ENCODE measurements around the gene ZNF711. TPM values are rescaled to one million over a fixed set of nuclear protein-coding genes. Genes with fewer than 3 reads are reported as not detected.
A peak's percentile ranks its signal among the peaks of the same experiment; 100 is the strongest.

The ZNF711 gene
- total and polyA plus RNA-seq, 8 donors: 0.97 to 85.6 (median 80.3) TPM

- H3K9me3 ChIP-seq: no peaks in the 10 kb centered on the region
- intact Hi-C loops (cut with DNase I): no loop called here
- H3K27me3 ChIP-seq: peaks cover 0 to 3% of the 10 kb centered on the region in 2 donors
- no peak overlapping the region for H3K27ac ChIP-seq
- ATAC-seq (no peak), DNase-seq (no peak)
- no peak for TF ChIP-seq CTCF (IDR thresholded peaks at IDR 0.05)
- no peaks in the 10 kb centered on the region for H3K4me1 ChIP-seq
- H3K4me3 ChIP-seq: no peak overlapping the region
- H3K36me3 ChIP-seq: no peaks in the 10 kb centered on the region
Measured at GRCh38 chrX:85215946-85216345, 27.8 kb upstream of the ZNF711 start.

GRCh38 chrX:85221361-85221760 lies 22.4 kb upstream of the ZNF711 start:
- Histone ChIP-seq H3K27me3 (peaks cover 0 to 3% of the 10 kb centered on the region in 2 donors), H3K9me3 (no peaks in the 10 kb centered on the region), H3K4me3 (no peak overlapping the region), H3K4me1 (no peaks in the 10 kb centered on the region), H3K36me3 (no peaks in the 10 kb centered on the region), H3K27ac (no peak overlapping the region)
- intact Hi-C loops (cut with DNase I): no loop called here
- DNase-seq (no peak), ATAC-seq (no peak)
- TF ChIP-seq CTCF (IDR thresholded peaks at IDR 0.05): no peak

GRCh38 chrX:85223359-85223758 lies 20.4 kb upstream of the ZNF711 start:
- TF ChIP-seq CTCF (IDR thresholded peaks at IDR 0.05): no peak
- Histone ChIP-seq H3K4me3 (no peak overlapping the region), H3K4me1 (no peaks in the 10 kb centered on the region)

GRCh38 chrX:85243155-85243554 lies 636 bp upstream of the ZNF711 start:
- no peak overlapping the region for H3K27ac ChIP-seq

More at GRCh38 chrX:85223359-85223758, 20.4 kb upstream of the ZNF711 start:
- intact Hi-C loops (cut with DNase I): no loop called here
- Histone ChIP-seq H3K9me3 (no peaks in the 10 kb centered on the region), H3K36me3 (no peaks in the 10 kb centered on the region), H3K27me3 (no peaks in the 10 kb centered on the region), H3K27ac (no peak overlapping the region)
- ATAC-seq (no peak), DNase-seq (no peak)

More at GRCh38 chrX:85243155-85243554, 636 bp upstream of the ZNF711 start:
- H3K27me3 ChIP-seq: peaks cover 0 to 15% of the 10 kb centered on the region in 2 donors
- H3K4me1 ChIP-seq: no peaks in the 10 kb centered on the region
- intact Hi-C loops (cut with DNase I): no loop called here
- ATAC-seq (no peak), DNase-seq (peak in 1 of 4 donors; percentile 2)
- no peaks in the 10 kb centered on the region for H3K36me3 ChIP-seq
- peak overlapping the region in 1 of 2 donors; percentile 40 for H3K4me3 ChIP-seq
- TF ChIP-seq CTCF (IDR thresholded peaks at IDR 0.05): no peak
- H3K9me3 ChIP-seq: no peaks in the 10 kb centered on the region
